ENCODE results near the gene AFF1. TPM values are rescaled to one million over a fixed set of nuclear protein-coding genes. Genes with fewer than 3 reads are reported as not detected.

Gene AFF1
- total RNA-seq, 2 experiments from 2014 or later, result 28.7 to 69.7 TPM

DNA sequence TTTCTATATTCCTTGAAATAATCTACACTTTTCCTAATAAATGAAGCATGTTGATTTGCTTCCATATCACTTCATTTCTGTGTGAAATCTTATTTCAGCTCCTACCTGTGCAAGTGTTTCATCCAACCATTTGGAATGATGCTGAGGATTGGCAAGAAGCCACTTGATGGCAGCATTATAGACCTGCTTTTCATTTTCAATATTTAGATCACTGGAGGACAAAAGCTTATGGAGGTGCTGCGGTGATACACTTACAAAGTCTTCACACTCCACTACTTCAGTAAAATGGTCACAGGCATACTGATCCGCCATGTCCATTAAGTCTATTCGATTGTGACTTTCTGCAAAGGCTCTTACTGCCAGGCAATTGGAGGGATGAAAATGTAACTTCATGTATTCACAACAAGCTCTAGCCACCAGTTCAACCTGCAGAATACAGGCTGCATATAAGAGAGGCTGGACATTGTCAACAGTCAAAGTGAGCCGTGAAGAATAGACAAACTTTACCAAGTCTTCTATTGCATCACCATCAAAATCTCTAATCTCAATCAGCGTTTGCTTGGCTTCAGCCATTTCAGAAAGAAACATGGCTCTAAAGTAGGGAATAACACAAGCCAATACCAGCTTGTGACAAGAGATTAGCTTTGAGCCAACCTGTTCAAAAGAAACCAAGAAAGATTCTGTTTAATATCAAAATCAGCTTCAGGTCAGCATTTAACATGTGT is 250.5 kb downstream of the AFF1 start:
- Histone ChIP-seq H3K9me2 (ENCODE audit: insufficient read depth, low read length) (no peaks in the 10 kb centered on the region), H3K4me1 (ENCODE audit: insufficient read depth, low read length, poor library complexity, severe bottlenecking) (no peaks in the 10 kb centered on the region), H2AFZ (ENCODE audit: low read length) (no peak overlapping the region), H3K4me2 (ENCODE audit: low read length) (no peak overlapping the region), H3K4me3 (ENCODE audit: low read depth, low read length, poor library complexity, severe bottlenecking) (no peak overlapping the region), H3K79me2 (ENCODE audit: insufficient read depth, low read depth, low read length) (no peaks in the 10 kb centered on the region), H4K20me1 (ENCODE audit: insufficient read depth, low read length) (no peaks in the 10 kb centered on the region), H3K9me3 (ENCODE audit: low read length) (peaks cover 5% of the 10 kb centered on the region; the same call in 1 of the 2 replicates), H3K36me3 (ENCODE audit: insufficient read depth, low read length) (no peaks in the 10 kb centered on the region), H3K27ac (ENCODE audit: low read depth, low read length, poor library complexity, severe bottlenecking) (no peak overlapping the region)
- ChIA-PET CTCF (ENCODE audit: unreplicated experiment) (no interaction called here), POLR2A (interaction anchor here (0.7 to 1.2 kb wide), 2 partner anchors 35 to 52 kb away, joined by 3 read pairs; partner anchors contain the start of gene KLHL8)
- DNase-seq (ENCODE audit: low spot score), result no peak
- no TSS peak for BruUV-seq (replicated peaks)
- intact Hi-C loops (cut with micrococcal nuclease; ENCODE audit: unreplicated experiment), result no loop called here
- no peak for TF ChIP-seq EZH2phosphoT487 (IDR thresholded peaks at IDR 0.05; ENCODE audit: borderline replicate concordance, low read depth, low read length)
- TF ChIP-seq, protein P1, sequence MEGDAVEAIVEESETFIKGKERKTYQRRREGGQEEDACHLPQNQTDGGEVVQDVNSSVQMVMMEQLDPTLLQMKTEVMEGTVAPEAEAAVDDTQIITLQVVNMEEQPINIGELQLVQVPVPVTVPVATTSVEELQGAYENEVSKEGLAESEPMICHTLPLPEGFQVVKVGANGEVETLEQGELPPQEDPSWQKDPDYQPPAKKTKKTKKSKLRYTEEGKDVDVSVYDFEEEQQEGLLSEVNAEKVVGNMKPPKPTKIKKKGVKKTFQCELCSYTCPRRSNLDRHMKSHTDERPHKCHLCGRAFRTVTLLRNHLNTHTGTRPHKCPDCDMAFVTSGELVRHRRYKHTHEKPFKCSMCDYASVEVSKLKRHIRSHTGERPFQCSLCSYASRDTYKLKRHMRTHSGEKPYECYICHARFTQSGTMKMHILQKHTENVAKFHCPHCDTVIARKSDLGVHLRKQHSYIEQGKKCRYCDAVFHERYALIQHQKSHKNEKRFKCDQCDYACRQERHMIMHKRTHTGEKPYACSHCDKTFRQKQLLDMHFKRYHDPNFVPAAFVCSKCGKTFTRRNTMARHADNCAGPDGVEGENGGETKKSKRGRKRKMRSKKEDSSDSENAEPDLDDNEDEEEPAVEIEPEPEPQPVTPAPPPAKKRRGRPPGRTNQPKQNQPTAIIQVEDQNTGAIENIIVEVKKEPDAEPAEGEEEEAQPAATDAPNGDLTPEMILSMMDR (conservative IDR thresholded peaks at IDR 0.05; ENCODE audit: low read length), result no peak

DNA sequence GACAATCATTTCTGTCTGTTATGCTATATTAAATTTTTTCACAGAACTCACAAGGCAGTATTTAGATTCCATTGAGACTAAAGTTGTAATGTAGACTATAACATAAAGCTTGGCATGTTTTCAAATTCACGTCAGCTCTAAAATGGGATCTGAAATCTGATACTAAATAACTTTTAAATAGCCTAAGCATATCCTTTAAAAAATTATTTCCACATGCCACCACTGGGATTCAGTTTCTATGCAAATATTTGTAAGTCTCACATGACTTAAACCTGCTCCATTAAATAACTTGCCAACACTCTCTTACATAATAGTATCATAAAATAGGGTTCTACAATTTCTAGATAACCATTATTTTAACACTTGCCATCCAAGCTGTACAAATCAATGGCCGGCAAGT is 253.2 kb downstream of the AFF1 start:
- no peaks in the 10 kb centered on the region for H3K4me1 ChIP-seq (ENCODE audit: insufficient read depth, low read length, poor library complexity, severe bottlenecking)
- peaks cover 5% of the 10 kb centered on the region; the same call in 1 of the 2 replicates for H3K9me3 ChIP-seq (ENCODE audit: low read length)
- DNase-seq (ENCODE audit: low spot score), result no peak
- no peak overlapping the region for H3K4me3 ChIP-seq (ENCODE audit: low read depth, low read length, poor library complexity, severe bottlenecking)
- no peaks in the 10 kb centered on the region for H3K79me2 ChIP-seq (ENCODE audit: insufficient read depth, low read depth, low read length)
- BruUV-seq (replicated peaks), result no TSS peak
- no peak overlapping the region for H3K27ac ChIP-seq (ENCODE audit: low read depth, low read length, poor library complexity, severe bottlenecking)
- no peak overlapping the region for H2AFZ ChIP-seq (ENCODE audit: low read length)
- no peaks in the 10 kb centered on the region for H3K9me2 ChIP-seq (ENCODE audit: insufficient read depth, low read length)
- ChIA-PET CTCF (ENCODE audit: unreplicated experiment) (no interaction called here), POLR2A (no interaction called here)
- H4K20me1 ChIP-seq (ENCODE audit: insufficient read depth, low read length), result no peaks in the 10 kb centered on the region
- TF ChIP-seq, protein P1 (conservative IDR thresholded peaks at IDR 0.05; ENCODE audit: low read length), result no peak
- no peak for TF ChIP-seq EZH2phosphoT487 (IDR thresholded peaks at IDR 0.05; ENCODE audit: borderline replicate concordance, low read depth, low read length)
- no peak overlapping the region for H3K4me2 ChIP-seq (ENCODE audit: low read length)
- intact Hi-C loops (cut with micrococcal nuclease; ENCODE audit: unreplicated experiment), result no loop called here
- H3K36me3 ChIP-seq (ENCODE audit: insufficient read depth, low read length), result no peaks in the 10 kb centered on the region

DNA sequence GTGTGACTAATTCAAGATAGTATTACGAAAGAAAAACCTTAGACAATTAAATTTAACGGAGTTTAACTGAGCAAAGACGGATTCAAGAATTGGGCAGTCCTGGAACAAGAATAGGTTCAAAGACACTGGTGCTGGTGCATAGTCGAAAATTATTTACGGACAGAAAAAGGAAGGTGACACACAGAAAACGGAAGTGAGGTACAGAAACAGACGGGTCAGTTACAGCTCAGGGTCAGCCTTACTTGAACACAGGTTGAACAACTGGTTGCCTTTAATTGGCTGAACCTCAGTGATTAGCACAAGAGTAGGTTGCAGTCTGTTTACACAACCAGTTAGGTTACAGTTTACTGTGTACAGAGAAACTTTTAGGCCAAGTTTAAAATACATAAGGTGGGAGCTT is 254.1 kb downstream of the AFF1 start:
- Histone ChIP-seq H3K9me3 (ENCODE audit: low read length) (peaks cover 5% of the 10 kb centered on the region; the same call in 1 of the 2 replicates), H3K4me2 (ENCODE audit: low read length) (no peak overlapping the region), H3K4me3 (ENCODE audit: low read depth, low read length, poor library complexity, severe bottlenecking) (no peak overlapping the region), H3K36me3 (ENCODE audit: insufficient read depth, low read length) (no peaks in the 10 kb centered on the region), H3K9me2 (ENCODE audit: insufficient read depth, low read length) (no peaks in the 10 kb centered on the region), H4K20me1 (ENCODE audit: insufficient read depth, low read length) (no peaks in the 10 kb centered on the region), H3K4me1 (ENCODE audit: insufficient read depth, low read length, poor library complexity, severe bottlenecking) (no peaks in the 10 kb centered on the region), H3K79me2 (ENCODE audit: insufficient read depth, low read depth, low read length) (no peaks in the 10 kb centered on the region), H2AFZ (ENCODE audit: low read length) (no peak overlapping the region), H3K27ac (ENCODE audit: low read depth, low read length, poor library complexity, severe bottlenecking) (no peak overlapping the region)
- intact Hi-C loops (cut with micrococcal nuclease; ENCODE audit: unreplicated experiment), result no loop called here
- BruUV-seq (replicated peaks), result no TSS peak
- TF ChIP-seq, protein P1 (conservative IDR thresholded peaks at IDR 0.05; ENCODE audit: low read length), result no peak
- TF ChIP-seq EZH2phosphoT487 (IDR thresholded peaks at IDR 0.05; ENCODE audit: borderline replicate concordance, low read depth, low read length), result no peak
- POLR2A ChIA-PET, result interaction anchor here (0.8 to 1.1 kb wide), 2 partner anchors 16 to 34 kb away, joined by 3 read pairs; no protein-coding TSS in a partner anchor
- no peak for DNase-seq (ENCODE audit: low spot score)
- CTCF ChIA-PET (ENCODE audit: unreplicated experiment), result no interaction called here
